CD1c-positive myeloid dendritic cell (primary cell): ENCODE data around the gene GNG10.
"Not testable (repeated sequence)": the region's sequence is repeated elsewhere in the genome, so short reads cannot be mapped to it uniquely, and the experiment has no call there.

Source experiments
- DNase-seq: peaks from one replicate; pipeline ENCODE4 v3.0.0-alpha.2; 2016; ENCODE audit errors: extremely low spot score

Gene GNG10

DNA sequence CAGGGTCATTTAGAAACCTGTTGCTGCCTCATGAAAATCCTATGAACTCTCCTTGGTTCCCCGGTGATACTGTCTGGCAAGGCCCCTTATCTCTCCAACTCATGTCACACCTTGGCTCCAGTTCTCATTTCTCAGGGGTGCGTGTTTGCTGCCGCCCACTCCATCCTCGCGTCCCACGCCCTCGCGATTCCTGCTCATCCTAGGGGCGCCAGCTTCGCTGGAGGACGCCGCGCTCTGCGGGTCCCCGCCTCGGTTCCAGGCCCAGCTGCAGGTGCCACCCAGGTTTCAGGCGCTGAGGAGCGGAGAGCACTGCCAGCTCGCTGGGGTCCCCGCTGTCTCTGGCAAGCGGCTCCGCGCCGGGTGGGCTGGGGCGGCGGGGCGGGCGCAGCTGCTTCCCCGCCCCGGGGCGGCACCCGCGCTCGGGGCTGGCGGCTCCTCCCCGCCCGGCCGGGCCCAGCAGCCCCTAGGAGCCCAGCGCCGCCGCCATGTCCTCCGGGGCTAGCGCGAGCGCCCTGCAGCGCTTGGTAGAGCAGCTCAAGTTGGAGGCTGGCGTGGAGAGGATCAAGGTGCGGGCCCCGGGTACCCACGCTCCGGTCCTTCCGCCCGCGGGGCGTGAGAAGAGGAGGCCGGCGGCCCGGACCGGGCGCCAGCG lies at the start of gene GNG10:
Gene GNG10, plus strand, starts transcription at position 456 of the 652 bp plus-strand sequence. Its CDS starts 30 bp downstream, at position 486.
- peak; percentile 74 for DNase-seq

DNA sequence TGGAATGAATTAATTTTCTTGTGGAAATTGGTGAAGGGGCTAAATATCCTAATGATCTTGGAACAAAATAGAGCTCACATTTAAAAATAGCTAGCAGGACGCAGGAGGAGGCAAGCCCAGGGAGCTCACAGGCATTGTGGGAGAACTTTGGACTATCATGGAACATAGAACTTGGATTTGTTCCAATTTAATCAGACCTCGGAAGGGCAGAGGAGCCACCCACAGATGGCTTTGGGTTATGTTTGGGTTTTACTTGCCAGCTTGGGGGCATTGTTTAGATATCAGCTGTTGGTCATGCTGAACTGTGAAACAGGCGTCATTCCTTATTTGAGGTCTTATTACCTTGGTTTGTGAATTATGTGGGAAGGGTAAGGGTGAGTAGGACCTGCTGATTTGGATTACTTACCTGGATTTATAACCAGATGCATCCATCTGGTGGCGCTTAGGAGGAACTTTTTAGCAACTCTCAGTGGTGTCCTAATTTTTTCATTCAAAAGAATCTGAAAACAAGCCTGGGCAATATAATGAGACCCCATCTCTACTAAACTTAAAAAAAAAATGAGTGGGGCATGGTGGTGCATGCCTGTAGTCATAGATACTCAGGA lies 47.9 kb upstream of the GNG10 start:
- no peak for DNase-seq

DNA sequence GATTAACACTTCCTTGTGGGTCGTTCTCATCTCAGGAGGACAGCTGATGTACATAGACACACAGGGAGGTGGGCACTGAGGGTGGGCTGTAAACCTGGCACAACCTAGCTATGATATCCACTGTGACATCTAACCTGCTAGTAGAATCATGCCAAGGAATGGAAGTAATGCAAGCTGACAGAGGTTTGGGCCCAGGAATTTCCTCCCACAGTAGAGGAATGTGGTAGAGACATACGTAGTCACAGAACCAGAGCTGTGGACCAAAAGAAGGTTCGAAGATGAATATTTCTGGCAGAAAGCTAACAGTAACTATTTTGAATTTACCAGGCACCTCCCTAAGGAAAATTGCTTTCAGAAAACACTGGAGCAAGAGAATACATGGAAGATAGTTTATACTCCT lies 45.5 kb upstream of the GNG10 start:
- no peak for DNase-seq

DNA sequence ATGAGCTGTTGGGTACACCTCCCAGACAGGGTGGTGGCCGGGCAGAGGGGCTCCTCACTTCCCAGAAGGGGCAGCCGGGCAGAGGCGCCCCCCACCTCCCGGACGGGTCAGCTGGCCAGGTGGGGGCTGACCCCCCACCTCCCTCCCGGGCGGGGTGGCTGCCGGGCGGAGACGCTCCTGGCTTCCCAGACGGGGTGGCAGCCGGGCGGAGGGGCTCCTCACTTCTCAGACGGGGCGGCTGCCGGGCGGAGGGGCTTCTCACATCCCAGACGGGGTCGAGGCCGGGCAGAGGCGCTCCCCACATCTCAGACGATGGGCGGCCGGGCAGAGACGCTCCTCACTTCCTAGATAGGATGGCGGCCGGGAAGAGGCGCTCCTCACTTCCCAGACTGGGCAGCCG lies 44.1 kb upstream of the GNG10 start:
- not testable (repeated sequence) for DNase-seq

DNA sequence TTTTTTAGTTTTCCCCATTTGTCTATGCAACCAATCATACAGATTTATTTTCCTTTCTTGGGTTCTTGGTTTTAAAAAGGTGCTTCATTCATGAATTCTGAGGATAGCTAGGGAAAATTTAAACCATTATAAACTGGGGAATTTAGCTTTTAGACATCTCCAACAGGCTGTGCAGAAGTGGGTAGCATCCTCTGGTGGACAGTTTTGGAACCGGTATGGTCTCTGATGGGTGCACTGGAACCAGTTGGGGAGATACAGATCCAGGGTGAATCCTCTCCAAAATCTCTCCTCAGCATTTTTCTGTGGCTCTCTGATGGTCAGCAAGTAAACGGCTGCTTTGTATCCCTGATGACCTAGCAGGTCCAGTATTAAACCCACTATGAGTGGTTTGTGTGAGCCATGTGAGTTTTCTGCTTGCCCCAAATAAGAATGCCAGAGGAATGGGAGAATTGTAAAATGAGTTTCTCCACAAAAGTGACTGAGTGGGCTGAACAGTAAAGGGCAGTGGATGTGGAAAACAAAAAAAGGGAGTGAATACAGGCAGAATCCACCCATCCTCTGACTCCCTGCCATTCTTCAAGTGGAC lies 39.4 kb upstream of the GNG10 start:
- DNase-seq, result peak; percentile 39

DNA sequence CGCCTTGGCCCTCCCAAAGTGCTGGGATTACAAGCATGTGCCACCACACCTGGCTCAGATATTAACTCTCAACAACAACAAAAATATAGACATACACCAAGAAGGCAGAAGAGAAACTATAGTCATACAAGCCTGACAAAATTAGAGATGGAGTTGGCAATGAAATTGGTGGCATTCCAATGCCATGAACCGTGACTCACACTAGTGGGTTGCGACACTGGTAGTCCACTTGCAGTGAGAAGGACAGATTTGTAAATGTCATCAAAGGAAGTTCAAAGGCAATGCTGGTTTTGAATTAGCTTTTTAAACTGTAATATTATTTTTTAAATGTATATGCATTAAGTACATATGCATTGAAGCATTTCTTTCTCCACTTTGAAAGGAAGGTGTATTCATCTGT lies 38.8 kb upstream of the GNG10 start:
- DNase-seq, result peak; percentile 43

DNA sequence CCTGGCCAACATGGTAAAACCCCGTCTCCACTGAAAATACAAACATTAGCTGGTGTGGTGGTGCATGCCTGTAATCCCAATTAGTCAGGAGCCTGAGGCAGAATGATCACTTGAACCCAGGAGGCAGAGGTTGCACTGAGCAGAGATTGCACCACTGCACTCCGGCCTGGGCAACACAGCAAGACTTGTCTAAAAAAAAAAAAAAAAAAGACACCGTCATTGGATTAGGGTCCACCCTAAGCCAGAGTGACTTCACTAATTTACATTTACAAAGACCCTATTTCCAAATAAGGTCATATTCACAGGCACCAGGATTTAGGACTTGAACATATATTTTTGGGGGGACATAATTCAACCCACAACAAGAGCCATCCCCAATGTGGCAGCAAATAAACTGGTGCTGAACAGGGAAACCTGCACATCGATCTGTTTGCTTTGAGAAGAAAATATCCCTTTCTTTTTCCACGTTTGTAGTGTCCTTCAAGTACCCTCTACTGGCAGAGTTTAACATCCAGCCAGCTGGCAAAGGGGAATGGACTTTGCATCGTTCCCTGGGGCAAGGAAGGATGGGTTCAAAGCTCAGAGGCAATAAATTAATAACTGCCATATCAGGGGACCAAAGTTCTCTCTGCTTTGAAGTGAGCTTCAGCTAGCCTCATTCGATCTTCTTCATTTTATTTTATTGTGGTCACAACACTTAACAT lies 34.0 kb upstream of the GNG10 start:
- no peak for DNase-seq

DNA sequence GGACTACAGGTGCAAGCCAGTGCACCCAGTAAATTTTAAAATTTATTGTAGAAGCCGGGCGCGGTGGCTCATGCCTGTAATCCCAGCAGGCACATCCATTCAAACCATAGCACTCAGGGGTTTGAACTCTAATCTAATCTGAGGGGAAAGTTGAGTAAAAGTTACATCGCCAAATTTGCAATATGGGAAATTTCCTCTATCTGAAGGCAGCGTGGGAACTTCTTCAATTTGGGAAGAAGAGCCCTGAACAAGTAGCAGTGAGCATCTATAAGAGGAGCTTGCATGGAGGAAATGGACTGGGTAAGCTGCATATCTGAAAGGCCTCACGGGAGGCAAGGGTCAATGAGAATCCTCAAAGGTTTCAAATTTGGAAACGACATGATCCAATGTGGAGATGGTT lies 33.0 kb upstream of the GNG10 start:
- DNase-seq, result no peak

DNA sequence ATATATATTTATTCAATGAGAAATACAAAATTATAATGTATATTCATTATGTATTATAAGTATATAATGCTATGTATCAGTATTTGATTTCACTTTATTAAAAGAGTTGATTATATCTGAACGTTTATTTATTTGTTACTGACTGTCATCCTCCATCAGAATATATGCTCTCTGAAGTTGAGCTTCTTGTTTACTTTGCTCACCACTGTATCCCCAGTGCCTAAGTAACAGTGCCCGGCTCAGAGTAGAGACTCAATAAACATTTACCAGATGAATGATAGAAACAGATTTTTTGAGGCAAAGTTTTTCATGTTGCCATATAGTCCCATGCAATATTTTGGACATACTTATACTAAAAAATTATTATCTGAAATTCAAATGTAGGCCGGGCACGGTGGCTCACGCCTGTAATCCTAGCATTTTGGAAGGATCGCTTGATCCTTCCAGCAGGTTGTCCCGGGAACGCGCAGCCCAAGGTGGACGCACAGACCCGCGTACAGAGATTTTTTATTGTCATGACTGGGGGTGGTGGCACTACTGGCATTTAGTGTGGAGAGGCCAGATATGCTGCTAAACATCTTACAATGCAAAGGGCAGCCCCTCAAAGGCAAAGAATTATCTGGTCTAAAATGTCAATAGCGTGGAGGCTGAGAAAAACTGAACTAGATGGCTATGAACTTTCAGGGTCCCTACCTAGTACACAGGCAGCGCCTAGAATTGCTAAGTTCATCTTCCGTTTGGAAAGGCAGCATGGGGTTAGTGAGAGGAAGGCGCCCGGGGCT lies 31.0 kb upstream of the GNG10 start:
- no peak for DNase-seq

DNA sequence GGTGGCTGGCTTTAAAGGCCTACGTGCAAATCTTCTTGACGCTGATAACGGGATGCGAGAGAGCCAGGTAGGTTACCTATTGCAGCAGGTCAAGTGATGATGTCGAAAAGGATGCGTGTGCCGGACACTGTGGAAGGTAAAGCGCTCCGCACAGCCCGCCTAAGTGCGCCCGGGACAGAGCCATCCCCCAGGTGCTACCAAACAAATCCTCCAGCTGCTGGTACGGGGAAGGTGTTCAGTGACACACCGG lies 30.5 kb upstream of the GNG10 start:
- no peak for DNase-seq

DNA sequence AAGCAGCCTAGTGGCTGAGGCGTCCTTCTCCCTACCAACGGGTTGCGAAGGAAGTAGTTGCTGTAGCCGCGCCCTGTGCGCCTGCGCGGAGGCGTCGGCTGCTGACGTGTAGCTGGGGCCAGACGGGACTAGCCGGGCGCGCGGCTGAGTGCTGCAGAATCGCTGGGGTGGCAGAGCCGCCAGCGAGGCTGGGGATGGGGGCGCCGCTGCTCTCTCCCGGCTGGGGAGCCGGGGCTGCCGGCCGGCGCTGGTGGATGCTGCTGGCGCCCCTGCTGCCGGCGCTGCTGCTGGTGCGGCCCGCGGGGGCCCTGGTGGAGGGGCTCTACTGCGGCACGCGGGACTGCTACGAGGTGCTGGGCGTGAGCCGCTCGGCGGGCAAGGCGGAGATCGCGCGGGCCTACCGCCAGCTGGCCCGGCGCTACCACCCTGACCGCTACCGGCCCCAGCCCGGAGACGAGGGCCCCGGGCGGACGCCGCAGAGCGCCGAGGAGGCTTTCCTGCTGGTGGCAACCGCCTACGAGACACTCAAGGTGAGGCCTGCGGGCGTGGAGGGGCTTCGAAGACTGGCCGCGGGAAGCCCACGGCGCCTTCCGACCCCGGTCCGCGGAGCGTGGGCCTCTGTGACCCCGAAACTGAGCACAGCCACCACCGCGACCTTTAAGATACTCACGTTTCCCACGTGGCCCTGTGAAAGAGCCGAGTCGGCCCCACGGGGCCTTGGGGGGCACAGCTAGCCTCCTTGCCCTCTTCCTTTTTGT lies 30.0 kb upstream of the GNG10 start, which contains the start of gene DNAJC25:
Gene DNAJC25, plus strand, starts transcription at position 121 of the 758 bp plus-strand sequence. Its CDS starts 74 bp downstream, at position 195.
- peak; percentile 99 for DNase-seq

DNA sequence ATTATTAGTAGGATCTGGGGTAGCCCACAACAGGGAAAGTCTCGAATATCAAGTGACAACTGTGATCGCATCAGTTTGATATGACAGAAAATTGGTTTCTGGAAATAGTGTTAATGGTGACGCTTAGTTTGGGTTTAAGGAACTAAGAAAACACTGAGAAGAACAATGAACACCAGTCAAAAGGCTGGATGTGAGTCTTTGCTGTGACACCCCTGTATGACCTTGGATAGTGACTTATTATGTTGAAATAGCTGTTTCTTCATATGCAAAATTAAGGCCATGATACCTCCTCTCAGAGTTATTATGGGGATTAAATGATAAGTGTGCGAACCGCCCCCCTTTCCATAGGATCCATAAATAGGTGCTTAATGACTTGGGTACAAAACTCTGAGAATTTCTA lies 29.3 kb upstream of the GNG10 start:
- DNase-seq, result peak; percentile 61

DNA sequence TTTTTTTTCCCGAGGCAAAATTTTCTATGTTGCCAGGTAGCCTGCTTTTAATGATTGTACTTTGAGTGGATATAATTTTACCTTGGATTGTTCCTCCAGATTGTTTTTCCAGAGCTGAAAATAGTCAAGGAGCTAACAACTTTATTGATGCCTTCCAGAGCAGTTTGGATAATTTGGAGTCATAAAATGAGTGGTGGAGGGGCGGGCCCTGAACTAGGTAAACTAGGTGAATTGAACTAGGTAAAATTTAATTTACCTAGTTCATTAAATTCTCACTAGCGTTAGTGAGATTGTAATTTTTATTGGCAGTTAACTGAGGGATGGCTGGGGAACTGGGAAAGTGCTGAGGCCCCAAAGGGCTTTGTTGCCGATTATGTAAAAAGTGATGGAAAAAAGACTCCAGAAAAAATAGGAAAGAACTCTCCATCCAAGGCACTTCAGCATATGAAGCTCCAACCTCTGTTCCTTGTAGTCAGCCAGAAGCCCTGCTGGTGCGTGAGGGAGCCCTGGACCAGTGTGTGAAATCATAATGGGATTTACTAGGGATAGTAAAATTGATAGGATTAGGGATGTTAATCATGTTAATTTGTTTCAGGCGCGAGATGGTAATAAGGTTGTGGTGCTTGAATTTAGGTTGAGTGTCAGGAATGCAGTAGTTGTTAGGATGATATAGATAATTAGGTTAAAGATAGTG lies 28.6 kb upstream of the GNG10 start:
- no peak for DNase-seq

DNA sequence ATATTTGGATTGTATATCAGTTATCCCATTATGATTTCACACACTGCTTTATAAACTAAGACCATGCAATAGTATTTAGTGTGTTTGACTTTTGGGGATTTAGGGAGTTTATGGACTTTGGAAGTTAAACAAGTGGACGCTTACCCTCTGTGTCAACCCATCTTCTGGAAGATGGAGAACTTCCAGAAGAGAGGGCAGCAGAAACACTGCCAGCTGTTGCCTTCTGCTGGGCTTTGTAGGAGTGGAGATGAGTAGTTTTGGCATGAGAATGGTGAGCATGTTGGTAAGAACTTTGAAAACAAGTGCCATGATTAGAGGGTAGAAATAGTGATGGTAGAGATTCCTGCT lies 28.0 kb upstream of the GNG10 start:
- DNase-seq, result no peak

DNA sequence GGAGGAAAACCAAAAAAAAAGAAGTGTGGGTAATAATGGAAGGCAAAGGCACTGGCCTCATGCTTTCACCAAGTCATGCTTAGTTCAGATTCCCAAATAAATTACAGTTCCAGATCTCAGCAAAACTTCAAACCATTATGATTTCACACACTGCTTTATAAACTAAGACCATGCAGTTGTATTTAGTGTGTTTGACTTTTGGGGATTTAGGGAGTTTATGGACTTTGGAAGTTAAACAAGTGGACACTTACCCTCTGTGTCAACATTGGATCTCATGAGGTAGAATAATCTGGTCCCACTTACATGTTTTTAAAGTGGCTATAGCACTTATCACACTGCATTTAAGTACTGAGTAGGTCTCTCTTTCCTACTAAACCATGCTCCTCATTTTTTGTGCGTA lies 26.5 kb upstream of the GNG10 start:
- DNase-seq, result no peak

DNA sequence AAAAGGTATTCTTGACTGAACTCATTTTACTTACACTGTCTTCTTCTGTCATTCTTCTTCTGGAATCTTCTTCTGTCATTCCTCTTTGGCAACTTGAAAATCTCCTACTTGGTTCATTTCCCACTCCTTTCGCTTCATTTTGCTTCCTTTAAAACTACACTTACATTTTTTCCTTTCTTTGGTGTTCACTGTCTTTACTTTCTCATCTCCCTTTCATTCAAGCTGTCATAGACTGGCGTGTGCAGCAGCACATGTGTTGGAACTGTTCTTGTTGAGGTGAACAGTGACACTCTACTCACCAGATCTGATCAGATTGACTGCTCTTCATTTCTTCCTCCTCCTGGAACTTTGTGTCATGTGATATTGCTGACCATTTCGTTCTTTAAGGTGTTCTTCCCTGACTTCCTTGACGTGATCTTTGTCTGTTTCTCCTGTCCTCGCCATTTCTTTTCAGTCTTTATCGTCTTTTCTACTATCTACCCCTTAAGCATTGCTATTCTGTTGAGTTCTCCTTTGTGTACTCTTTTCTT lies 23.9 kb upstream of the GNG10 start:
- no peak for DNase-seq

DNA sequence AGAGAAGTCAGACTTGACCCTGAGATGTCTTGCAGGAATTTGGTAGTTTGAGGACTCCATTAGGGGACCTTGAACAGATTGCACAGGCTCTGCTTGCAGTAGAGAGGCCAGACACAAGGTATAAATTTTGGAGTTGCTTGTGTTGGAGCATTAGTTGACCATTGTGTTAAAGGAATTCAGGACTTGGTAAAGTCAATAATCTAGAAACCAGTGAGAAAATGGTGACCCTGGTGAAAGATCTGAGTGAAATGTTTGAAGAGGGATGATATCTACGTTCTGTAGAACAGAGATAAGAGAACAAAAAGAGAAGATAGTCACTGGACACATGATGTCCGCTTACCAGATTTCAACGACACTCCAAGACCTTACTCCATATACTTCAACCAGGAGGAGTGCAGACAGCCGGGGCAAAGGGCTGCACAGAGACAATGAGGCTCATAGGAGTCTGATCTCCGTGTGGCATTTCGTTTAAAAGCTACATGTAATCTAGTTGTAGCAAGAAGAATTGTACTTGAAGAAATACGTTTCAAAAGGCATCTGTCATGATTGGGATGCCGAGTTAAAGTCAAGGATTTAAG lies 17.1 kb upstream of the GNG10 start:
- DNase-seq, result no peak

DNA sequence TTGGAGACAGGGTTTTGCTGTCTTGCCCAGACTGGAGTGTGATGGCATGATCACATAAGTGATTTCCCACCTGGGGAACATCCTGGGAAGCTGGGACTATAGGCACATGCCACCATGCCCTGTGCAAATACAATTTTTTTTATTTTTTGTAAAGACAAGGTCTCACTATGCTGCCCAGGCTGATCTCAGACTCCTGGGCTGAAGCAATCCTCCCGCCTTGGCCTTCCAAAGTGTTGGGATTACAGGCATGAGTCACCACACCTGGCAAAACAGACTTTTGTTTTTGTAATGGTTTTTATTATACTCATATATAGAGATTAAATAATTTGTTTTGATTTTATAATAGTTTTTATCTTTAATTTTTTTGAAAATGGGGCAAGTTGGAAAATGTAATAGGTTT lies 15.6 kb upstream of the GNG10 start:
- DNase-seq, result no peak

DNA sequence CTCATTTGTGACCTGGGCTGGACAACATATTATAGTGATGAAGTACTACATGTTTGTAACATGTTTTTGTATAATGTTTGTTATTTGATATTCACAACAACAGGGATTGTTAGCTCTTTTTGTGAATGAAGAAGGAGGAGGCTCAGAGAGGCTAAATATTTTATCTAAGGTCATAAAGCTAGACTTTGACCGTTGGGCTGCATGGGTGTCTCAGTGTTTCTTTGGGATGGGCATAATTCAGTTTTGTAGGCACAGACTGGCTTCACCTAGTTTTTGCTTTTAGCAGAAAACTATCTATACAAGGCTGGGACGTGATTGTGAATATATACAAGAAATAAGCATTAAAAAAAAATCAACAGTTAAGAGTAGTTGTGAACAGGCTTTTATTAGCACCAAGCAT lies 15.0 kb upstream of the GNG10 start:
- DNase-seq, result no peak

DNA sequence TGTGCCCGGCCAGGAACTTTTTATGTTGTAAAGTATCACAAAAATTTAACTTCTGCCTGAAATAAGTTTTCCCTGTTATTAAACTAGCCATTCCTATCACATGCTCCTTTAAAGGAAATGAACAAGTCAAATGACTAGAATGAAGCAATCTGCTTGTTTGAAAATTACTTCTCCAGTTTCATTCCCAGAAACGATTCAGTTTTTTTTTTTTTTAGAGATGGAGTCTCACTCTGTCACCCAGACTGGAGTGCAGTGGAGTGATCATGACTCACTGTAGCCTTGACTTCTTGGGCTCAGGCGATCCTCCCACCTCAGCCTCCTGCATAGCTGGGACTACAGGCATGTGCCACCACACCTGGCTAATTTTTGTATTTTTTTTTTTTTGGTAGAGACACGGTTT lies 13.3 kb upstream of the GNG10 start:
- peak; percentile 39 for DNase-seq
